Renal cortex interstitium (tissue), 11 donors: ENCODE data around the gene LRWD1. TPM values are rescaled to one million over a fixed set of nuclear protein-coding genes. Genes with fewer than 3 reads are reported as not detected.
"Not testable (repeated sequence)": the region's sequence is repeated elsewhere in the genome, so short reads cannot be mapped to it uniquely, and the experiment has no call there.

Experiments
- DNase-seq, 11 donors: peaks; one replicate each; pipeline ENCODE4 v3.0.0-alpha.2; 2013; ENCODE audit warnings: low read depth in 9 of 11, low spot score in 4 of 11; ENCODE audit errors: extremely low read depth in 1 of 11
- polyA plus RNA-seq, 3 donors: library from polyadenylated mRNA; unstranded; fragments of 120-200 nt; gene quantifications; one replicate each; pipeline ENCODE4 v1.2.1, GENCODE V29; 2013; ENCODE audit not compliant: insufficient read length in 3 of 3

The LRWD1 gene
- polyA plus RNA-seq, 3 donors = 17.3 to 23.2 (median 21.9) TPM

DNA sequence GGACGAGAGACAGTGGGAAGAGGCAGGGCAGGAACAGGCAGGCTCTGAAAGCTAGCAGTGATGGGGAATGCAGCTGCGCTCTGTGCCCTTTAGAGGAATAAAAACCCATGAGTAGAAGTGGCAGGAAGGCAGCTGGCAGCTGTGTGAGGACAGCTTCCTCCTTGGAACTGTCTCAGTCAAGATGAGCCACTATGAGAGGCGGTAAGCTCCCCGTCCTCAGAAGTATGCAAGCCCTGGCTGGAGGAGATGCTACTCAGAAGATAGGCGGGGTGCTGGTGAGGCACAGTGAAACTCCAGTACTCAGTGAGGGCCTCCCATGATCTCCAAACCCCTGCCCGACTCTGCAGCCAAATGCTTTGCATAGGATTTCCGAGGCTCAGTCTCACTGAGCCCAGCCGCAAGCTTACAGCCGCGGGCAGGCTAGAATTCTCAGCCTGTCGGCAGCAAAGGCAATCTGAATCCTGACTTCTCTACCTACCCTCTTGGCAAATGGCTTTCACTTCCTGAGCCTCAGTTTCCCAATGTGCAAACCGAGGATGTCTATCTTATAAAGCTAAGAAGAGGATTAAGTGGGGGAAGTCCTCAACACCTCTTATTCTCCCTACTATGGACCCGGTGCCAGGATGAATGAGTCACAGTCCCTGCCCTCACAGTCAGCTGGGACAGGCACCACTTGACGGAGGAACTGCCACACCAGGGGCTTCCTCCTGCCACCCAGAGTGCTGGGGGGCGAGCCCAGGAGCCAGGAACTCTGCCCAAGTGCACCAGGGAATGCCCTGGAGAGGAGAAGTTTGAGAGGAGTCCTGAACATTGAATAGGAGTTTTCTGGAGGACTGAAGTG, 50.3 kb downstream of the LRWD1 start:
- not testable (repeated sequence) for DNase-seq

DNA sequence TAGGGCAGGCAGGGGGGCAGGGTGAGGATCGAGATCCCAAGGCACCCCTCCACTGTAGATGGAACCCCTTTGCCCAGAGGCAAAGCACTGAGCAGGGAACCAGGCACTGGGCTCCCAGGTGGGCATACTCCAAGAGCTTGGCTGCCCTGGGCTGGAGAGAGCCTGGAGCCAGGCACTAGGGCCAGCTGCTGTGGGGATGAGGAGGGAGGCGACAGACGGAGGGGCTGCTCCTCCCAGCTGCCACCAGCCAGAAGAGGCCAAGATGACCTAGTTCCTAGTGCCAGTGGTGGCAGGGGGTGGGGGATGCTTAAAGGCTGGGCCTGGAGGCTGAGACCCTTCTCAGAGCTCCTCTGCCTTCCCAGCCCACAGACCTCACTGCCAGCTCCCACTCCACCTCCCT, 51.1 kb downstream of the LRWD1 start:
- DNase-seq = not testable (repeated sequence)

DNA sequence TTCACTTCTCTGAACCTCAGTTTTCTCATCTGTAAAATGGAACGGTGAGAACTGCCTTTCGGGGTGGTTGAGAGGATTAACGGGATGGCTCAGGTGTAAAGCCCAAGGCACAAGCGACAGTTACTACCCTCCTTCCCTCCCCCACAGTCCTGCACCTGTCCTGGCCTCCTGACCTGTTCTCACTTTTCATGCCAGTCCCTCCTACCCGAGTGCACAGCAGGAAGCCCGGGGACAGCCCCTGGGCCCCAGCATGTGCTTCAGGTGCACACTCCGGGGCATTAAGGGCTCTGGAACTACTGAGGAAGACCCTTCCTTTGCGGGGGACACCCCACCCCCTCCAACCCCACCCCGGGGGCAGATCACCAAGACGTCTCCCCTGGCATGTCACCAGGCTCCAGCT, 52.2 kb downstream of the LRWD1 start:
- not testable (repeated sequence) for DNase-seq

DNA sequence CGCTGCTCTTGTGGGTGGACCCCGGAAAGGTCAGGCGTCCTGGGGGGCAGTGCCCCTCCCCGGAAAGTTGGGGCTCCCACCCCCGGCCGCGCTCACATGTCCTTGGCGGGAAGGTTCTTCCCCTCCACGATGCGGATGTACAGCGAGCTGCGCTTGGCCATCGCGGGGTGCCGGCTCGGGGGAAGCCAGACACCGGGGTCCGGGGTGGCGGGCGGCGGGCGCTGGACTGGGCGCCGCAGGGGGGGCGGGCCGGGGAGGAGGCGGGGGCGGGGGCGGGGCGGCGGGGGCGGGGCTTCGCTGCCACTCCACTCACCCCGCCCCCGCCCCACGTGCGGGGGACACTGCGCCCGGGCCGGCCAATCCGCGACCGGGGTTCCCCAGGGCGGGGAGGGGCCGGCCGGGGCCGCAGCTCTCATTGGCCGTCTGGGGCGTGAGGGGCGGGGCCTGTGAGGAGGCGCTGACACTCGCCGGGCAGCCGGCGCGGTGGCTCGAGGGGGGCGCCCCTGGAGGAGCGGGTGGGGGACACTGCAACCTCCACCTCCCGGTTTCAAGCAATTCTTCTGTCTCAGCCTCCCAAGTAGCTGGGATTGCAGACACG, 52.9 kb downstream of the LRWD1 start, which contains the start of gene RASA4B:
RASA4B (minus strand) TSS at position 228 of the 598 bp plus-strand sequence; CDS start at position 161, 67 bp downstream.
- DNase-seq = peak in 1 of 11 donors; percentile 2

DNA sequence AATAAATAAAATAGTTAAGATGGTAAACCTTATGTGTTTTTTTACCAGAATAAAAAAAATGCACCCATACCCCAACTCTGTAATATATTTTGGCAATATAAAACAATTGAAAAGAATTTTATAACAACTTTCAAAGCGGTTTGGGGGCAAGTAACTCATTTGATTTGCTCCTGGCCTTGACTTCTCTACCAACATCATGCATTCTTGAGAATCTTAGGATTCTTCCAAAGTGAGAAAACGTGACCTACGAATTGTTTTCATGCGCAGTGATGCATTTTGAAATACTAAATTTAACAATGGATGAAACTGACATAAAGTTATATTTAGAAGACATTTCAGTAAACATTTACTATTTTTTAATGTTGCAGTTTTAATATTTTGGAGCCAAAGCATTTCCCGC, 56.0 kb downstream of the LRWD1 start:
- not testable (repeated sequence) for DNase-seq

Other genes starting within 250 kb of the LRWD1 start
- gene SH2B2, start 178.1 kb upstream of the LRWD1 start, polyA plus RNA-seq = 1 to 10 TPM; 4.1 to 5.3 (median 4.2) TPM
- gene SPDYE6, start 108.5 kb upstream of the LRWD1 start, polyA plus RNA-seq = 1 to 10 TPM in 1 of 3 donors, not detected in 2; 2.9 TPM
- 10 to 100 TPM; 30.2 to 45.2 (median 39.9) TPM for gene PRKRIP1, start 68.6 kb upstream of the LRWD1 start, polyA plus RNA-seq
- 10 to 100 TPM; 15.1 to 25.8 (median 24.1) TPM for gene ORAI2, start 31.4 kb upstream of the LRWD1 start, polyA plus RNA-seq
- 10 to 100 TPM; 10.6 to 13.3 (median 12.9) TPM for gene ALKBH4, start 121 bp upstream of the LRWD1 start, polyA plus RNA-seq
- 10 to 100 TPM; 22.4 to 32.7 (median 32.0) TPM for gene POLR2J, start 13.9 kb downstream of the LRWD1 start, polyA plus RNA-seq
- 10 to 100 TPM in 1 of 3 donors, 1 to 10 TPM in 2; 4.7 to 24.9 (median 8.4) TPM for gene RASA4B, start 52.8 kb downstream of the LRWD1 start, polyA plus RNA-seq
- 10 to 100 TPM in 2 of 3 donors, 1 to 10 TPM in 1; 3.6 to 14.3 (median 13.7) TPM for gene UPK3BL2, start 78.7 kb downstream of the LRWD1 start, polyA plus RNA-seq
- gene SPDYE2, start 86.2 kb downstream of the LRWD1 start, polyA plus RNA-seq = 1 to 10 TPM; 3.2 to 5.6 (median 4.5) TPM
- gene POLR2J3, start 107.6 kb downstream of the LRWD1 start, polyA plus RNA-seq = 10 to 100 TPM; 80.1 to 91.8 (median 80.8) TPM
- gene RASA4, start 151.8 kb downstream of the LRWD1 start, polyA plus RNA-seq = 10 to 100 TPM; 27.6 to 56.1 (median 30.8) TPM
- 10 to 100 TPM in 2 of 3 donors, 1 to 10 TPM in 1; 3.8 to 12.4 (median 11.8) TPM for gene UPK3BL1, start 177.8 kb downstream of the LRWD1 start, polyA plus RNA-seq
- gene SPDYE2B, start 185.3 kb downstream of the LRWD1 start, polyA plus RNA-seq = 1 to 10 TPM in 1 of 3 donors, under 1 TPM in 2; 0.84 to 7.6 (median 0.89) TPM
- gene POLR2J2, start 206.7 kb downstream of the LRWD1 start, polyA plus RNA-seq = 1 to 10 TPM; 1.1 to 1.7 (median 1.6) TPM